HepG2 (cell line): ENCODE measurements around the gene CPNE1. TPM values are rescaled to one million over a fixed set of nuclear protein-coding genes. Genes with fewer than 3 reads are reported as not detected.

Experiments
- BCL6 ChIP-seq: IDR thresholded peaks from 2 replicates; pipeline ENCODE4 v1.6.1; 2016; ENCODE audit warnings: missing genetic modification reagents, missing compliant biosample characterization
- ELF1 ChIP-seq: sonication (generic); formaldehyde crosslinking; IDR thresholded peaks from 2 replicates; pipeline ENCODE4 v1.4.0; 2020; ENCODE audit warnings: missing genetic modification reagents
- ERF ChIP-seq: IDR thresholded peaks from 2 replicates; pipeline ENCODE4 v1.6.1; 2018; ENCODE audit warnings: missing biosample characterization, missing genetic modification reagents
- HDAC6 ChIP-seq: fragments of 200-600 bp; sonication (generic); IDR thresholded peaks from 2 replicates; pipeline ENCODE4 v1.7.0; 2017; ENCODE audit warnings: mild to moderate bottlenecking, antibody characterized with exemption, low read length, low read depth
- IKZF4 ChIP-seq: sonication (generic); formaldehyde crosslinking; IDR thresholded peaks from 2 replicates; pipeline ENCODE4 v1.5.1; 2020; ENCODE audit warnings: borderline replicate concordance, mild to moderate bottlenecking, low read depth, missing genetic modification reagents; ENCODE audit errors: not compliant biosample characterization
- NCOA5 ChIP-seq: sonication (generic); formaldehyde crosslinking; IDR thresholded peaks from 2 replicates; pipeline ENCODE4 v1.4.0; 2020; ENCODE audit warnings: missing genetic modification reagents
- RAD51 ChIP-seq: fragments of 450-650 bp; IDR thresholded peaks from 2 replicates; pipeline ENCODE4 v1.6.1; 2016; ENCODE audit warnings: borderline replicate concordance
- RBM22 ChIP-seq: fragments of 200-400 bp; formaldehyde crosslinking; optimal IDR thresholded peaks from 2 replicates; pipeline ENCODE3; 2017; ENCODE audit warnings: mild to moderate bottlenecking, low read length, moderate library complexity
- SIN3A ChIP-seq: IDR thresholded peaks from 2 replicates; pipeline ENCODE4 v1.6.1; 2011; ENCODE audit warnings: low read depth, mild to moderate bottlenecking, control low read depth, low read length, borderline replicate concordance
- SP1 ChIP-seq, 2 experiments: fragments of 450-650 bp in 1 of 2; sonication (generic) in 1 of 2; formaldehyde crosslinking in 1 of 2; IDR thresholded peaks; 2 replicates each; pipeline versions ENCODE4 v1.4.0 to v1.6.1; 2016 to 2020; ENCODE audit warnings: missing genetic modification reagents in 1 of 2
- STAG1 ChIP-seq: sonication (generic); formaldehyde crosslinking; IDR thresholded peaks from 2 replicates; pipeline ENCODE4 v1.4.0; 2020; ENCODE audit warnings: missing genetic modification reagents
- U2AF2 ChIP-seq: fragments of 200-400 bp; formaldehyde crosslinking; IDR thresholded peaks from 2 replicates; pipeline ENCODE4 v1.6.1; 2017; ENCODE audit warnings: low read depth, mild to moderate bottlenecking, low read length
- ZNF17 ChIP-seq: sonication (generic); formaldehyde crosslinking; IDR thresholded peaks from 2 replicates; pipeline ENCODE4 v1.5.0; 2020; ENCODE audit warnings: mild to moderate bottlenecking, missing genetic modification reagents
- ZNF24 ChIP-seq: fragments of 450-650 bp; IDR thresholded peaks from 2 replicates; pipeline ENCODE4 v1.6.1; 2017; ENCODE audit warnings: antibody characterized with exemption, mild to moderate bottlenecking
- ZNF446 ChIP-seq: sonication (generic); formaldehyde crosslinking; IDR thresholded peaks from 2 replicates; pipeline ENCODE4 v1.5.0; 2020; ENCODE audit warnings: mild to moderate bottlenecking, missing genetic modification reagents
- ZNF567 ChIP-seq: sonication (generic); formaldehyde crosslinking; IDR thresholded peaks from 2 replicates; pipeline ENCODE4 v1.8.1; 2023; ENCODE audit warnings: mild to moderate bottlenecking, missing genetic modification reagents, borderline replicate concordance
- ZNF615 ChIP-seq: sonication (generic); formaldehyde crosslinking; IDR thresholded peaks from 2 replicates; pipeline ENCODE4 v1.5.0; 2020; ENCODE audit warnings: mild to moderate bottlenecking, missing genetic modification reagents, borderline replicate concordance
- polyA plus RNA-seq, 8 experiments: library from polyadenylated mRNA; depleted of rRNA in 3 of 8; stranded (reverse) in 7 of 8; unstranded in 1 of 8; fragments of >200 nt; fragmentation: Illumina TruSeq in 4 of 8; extraction: Trizol in 4 of 8; gene quantifications; 2 replicates each; pipeline versions ENCODE4 v1.2.1 to v1.2.3, GENCODE V29; 2011 to 2016; ENCODE audit warnings: low read depth in 4 of 8, missing spikeins in 1 of 8, mixed read lengths in 1 of 8; ENCODE audit not compliant: insufficient read depth in 1 of 8
- total RNA-seq, 5 experiments: library from RNA; depleted of rRNA; stranded (reverse); fragments of >200 nt; fragmentation: Illumina TruSeq; extraction: Trizol; gene quantifications; 2 replicates each; pipeline ENCODE4 v1.2.3, GENCODE V29; 2016; ENCODE audit warnings: low read depth in 1 of 5
- TF ChIP-seq, protein P1 (sequence below): sonication (generic); formaldehyde crosslinking; IDR thresholded peaks from 2 replicates; pipeline ENCODE4 v1.9.0; 2021; ENCODE audit warnings: missing genetic modification reagents, borderline replicate concordance
- TF ChIP-seq, protein P2 (sequence below): sonication (generic); formaldehyde crosslinking; IDR thresholded peaks from 2 replicates; pipeline ENCODE4 v1.8.0; 2022; ENCODE audit warnings: mild to moderate bottlenecking, missing genetic modification reagents, borderline replicate concordance
- TF ChIP-seq, protein P3 (sequence below): sonication (generic); formaldehyde crosslinking; IDR thresholded peaks from 2 replicates; pipeline ENCODE4 v1.5.0; 2020; ENCODE audit warnings: mild to moderate bottlenecking, missing genetic modification reagents, borderline replicate concordance
- TF ChIP-seq, protein P4 (sequence below): IDR thresholded peaks from 2 replicates; pipeline ENCODE4 v1.6.1; 2016; ENCODE audit warnings: mild to moderate bottlenecking, missing biosample characterization, missing genetic modification reagents

CPNE1 gene
- total and polyA plus RNA-seq, 2 of the 13 experiments (the other 11 are each of a cell fraction or from before 2014, with no cell fraction given) = 408 to 431 TPM

DNA sequence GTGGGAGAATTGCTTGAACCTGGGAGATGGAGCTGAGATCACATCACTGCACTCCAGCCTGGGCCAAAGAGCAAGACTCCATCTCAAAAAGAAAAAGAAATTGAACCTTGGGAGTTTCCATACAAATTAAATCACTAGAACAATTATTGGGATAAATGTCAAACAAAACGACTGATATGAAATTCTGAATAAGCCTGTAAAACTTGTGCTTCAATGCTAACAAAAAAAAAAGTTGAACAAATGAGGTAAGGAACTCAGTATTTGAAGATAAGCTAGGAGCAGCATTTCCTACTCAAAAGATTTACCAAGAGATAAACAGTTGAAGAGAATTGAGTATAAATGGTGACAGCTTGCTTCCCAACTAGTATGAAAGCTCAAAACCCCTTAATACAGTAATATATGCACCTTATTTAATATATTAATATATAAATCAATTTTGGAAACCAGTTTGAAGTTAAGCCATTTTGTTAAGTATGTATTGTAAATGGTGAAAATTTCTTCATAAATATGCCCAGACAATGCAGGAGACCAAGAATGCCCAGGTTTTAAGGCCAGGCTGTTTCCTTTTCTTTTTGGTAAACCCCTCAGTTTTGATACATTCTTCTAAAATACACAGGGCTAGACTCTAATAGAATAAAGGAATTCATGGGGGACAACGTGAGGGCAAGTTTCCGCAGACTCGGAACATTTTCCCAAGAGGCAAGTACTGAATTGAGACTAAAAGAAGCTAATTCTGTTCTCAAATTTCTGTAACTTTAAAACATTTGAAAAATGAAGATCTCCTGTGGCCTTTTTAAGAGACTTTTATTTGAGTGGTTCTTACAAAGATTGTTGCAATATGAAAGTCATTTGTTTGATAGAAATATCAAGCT lies 38.4 kb upstream of the CPNE1 start (continued):
- TF ChIP-seq ELF1 (CRISPR knock-in tag) (no peak), ERF (CRISPR knock-in tag) (no peak), SIN3A (no peak), NCOA5 (no peak), IKZF4 (CRISPR knock-in tag) (no peak), ZNF24 (no peak), U2AF2 (no peak), BCL6 (CRISPR knock-in tag) (no peak), STAG1 (CRISPR knock-in tag) (no peak), ZNF567 (no peak), SP1 (IDR thresholded peaks at IDR 0.05) (no peak), SP1 (CRISPR knock-in tag; IDR thresholded peaks at IDR 0.05) (no peak), HDAC6 (no peak), ZNF17 (CRISPR knock-in tag) (no peak), RAD51 (no peak), ZNF615 (CRISPR knock-in tag) (no peak), ZNF446 (CRISPR knock-in tag) (no peak), RBM22 (peak; percentile 100)
- TF ChIP-seq, protein P1, sequence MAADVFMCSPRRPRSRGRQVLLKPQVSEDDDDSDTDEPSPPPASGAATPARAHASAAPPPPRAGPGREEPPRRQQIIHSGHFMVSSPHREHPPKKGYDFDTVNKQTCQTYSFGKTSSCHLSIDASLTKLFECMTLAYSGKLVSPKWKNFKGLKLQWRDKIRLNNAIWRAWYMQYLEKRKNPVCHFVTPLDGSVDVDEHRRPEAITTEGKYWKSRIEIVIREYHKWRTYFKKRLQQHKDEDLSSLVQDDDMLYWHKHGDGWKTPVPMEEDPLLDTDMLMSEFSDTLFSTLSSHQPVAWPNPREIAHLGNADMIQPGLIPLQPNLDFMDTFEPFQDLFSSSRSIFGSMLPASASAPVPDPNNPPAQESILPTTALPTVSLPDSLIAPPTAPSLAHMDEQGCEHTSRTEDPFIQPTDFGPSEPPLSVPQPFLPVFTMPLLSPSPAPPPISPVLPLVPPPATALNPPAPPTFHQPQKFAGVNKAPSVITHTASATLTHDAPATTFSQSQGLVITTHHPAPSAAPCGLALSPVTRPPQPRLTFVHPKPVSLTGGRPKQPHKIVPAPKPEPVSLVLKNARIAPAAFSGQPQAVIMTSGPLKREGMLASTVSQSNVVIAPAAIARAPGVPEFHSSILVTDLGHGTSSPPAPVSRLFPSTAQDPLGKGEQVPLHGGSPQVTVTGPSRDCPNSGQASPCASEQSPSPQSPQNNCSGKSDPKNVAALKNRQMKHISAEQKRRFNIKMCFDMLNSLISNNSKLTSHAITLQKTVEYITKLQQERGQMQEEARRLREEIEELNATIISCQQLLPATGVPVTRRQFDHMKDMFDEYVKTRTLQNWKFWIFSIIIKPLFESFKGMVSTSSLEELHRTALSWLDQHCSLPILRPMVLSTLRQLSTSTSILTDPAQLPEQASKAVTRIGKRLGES = no peak
- TF ChIP-seq, protein P2, sequence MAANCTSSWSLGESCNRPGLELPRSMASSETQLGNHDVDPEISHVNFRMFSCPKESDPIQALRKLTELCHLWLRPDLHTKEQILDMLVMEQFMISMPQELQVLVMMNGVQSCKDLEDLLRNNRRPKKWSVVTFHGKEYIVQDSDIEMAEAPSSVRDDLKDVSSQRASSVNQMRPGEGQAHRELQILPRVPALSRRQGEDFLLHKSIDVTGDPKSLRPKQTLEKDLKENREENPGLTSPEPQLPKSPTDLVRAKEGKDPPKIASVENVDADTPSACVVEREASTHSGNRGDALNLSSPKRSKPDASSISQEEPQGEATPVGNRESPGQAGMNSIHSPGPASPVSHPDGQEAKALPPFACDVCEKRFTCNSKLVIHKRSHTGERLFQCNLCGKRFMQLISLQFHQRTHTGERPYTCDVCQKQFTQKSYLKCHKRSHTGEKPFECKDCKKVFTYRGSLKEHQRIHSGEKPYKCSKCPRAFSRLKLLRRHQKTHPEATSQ (CRISPR knock-in tag) = no peak
- TF ChIP-seq, protein P3, sequence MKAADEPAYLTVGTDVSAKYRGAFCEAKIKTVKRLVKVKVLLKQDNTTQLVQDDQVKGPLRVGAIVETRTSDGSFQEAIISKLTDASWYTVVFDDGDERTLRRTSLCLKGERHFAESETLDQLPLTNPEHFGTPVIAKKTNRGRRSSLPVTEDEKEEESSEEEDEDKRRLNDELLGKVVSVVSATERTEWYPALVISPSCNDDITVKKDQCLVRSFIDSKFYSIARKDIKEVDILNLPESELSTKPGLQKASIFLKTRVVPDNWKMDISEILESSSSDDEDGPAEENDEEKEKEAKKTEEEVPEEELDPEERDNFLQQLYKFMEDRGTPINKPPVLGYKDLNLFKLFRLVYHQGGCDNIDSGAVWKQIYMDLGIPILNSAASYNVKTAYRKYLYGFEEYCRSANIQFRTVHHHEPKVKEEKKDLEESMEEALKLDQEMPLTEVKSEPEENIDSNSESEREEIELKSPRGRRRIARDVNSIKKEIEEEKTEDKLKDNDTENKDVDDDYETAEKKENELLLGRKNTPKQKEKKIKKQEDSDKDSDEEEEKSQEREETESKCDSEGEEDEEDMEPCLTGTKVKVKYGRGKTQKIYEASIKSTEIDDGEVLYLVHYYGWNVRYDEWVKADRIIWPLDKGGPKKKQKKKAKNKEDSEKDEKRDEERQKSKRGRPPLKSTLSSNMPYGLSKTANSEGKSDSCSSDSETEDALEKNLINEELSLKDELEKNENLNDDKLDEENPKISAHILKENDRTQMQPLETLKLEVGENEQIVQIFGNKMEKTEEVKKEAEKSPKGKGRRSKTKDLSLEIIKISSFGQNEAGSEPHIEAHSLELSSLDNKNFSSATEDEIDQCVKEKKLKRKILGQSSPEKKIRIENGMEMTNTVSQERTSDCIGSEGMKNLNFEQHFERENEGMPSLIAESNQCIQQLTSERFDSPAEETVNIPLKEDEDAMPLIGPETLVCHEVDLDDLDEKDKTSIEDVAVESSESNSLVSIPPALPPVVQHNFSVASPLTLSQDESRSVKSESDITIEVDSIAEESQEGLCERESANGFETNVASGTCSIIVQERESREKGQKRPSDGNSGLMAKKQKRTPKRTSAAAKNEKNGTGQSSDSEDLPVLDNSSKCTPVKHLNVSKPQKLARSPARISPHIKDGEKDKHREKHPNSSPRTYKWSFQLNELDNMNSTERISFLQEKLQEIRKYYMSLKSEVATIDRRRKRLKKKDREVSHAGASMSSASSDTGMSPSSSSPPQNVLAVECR (CRISPR knock-in tag) = no peak
- TF ChIP-seq, protein P4, sequence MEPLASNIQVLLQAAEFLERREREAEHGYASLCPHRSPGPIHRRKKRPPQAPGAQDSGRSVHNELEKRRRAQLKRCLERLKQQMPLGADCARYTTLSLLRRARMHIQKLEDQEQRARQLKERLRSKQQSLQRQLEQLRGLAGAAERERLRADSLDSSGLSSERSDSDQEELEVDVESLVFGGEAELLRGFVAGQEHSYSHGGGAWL (CRISPR knock-in tag) = no peak
